AG08396 (cell line): ENCODE results near the gene KRT5.
"Not testable (repeated sequence)": the region's sequence is repeated elsewhere in the genome, so short reads cannot be mapped to it uniquely, and the experiment has no call there.

Source experiments
- DNase-seq: peaks from one replicate; pipeline ENCODE4 v3.0.0; 2012; ENCODE audit warnings: low spot score, mixed read lengths

KRT5 gene

DNA sequence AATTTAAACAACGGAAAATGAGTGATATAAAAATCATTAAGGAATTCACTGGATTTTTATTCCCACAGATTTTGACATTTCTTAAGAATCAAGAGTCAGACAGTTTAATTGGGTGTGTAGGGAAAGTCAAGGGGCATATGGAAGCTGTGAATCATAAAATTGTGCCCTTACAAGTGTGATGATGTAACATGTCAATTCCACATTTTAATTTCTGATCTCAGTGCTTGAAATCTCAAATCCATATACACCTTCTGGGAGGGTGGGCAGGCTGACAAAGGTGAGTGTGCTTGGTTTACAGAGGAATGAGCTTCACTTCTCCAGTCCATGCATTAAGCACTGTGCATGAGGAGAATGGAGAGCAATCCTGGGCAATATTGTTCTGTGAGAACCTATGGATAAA lies 26.1 kb downstream of the KRT5 start:
- no peak for DNase-seq

DNA sequence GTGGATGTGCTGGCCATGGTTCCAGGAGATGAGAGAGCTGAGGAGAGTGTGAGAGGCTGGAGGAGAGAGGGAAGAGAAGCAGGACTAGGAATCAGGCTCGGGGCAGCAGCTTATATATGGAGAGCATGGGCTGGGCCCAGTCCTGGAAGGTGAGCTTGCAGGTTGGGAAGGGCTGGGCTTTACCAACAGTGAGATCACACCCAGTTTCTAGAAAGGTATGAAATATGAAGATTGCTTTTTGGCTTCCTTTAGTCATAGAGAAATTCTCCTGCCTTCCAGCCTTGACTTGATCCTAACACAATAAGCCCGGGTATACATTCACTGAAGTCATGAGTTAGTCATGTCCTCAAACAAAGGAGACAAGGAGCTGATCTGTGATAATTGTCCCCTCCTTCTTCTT lies 27.0 kb downstream of the KRT5 start, which contains the start of gene KRT6A:
Gene KRT6A (minus strand): TSS at position 86 of the 400 bp plus-strand sequence. CDS start 69 bp downstream, at position 17.
- no peak for DNase-seq

DNA sequence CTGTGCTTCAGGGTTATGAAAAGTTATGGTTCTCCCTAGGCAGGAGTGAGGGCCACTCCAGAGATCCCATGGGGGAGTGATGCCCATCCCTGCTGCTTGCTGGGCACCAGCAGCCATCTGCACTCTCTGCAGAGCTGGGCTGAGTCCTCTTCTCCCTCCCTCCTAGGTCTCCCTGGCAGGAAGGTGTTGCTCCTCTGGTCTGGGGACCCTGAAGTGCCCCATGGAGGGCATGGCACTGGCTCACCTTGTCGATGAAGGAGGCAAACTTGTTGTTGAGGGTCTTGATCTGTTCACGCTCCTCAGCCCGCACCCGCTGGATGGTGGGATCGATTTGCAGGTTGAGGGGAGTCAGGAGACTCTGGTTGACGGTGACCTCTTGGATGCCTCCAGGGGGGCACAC lies 27.8 kb downstream of the KRT5 start:
- not testable (repeated sequence) for DNase-seq

- DNase-seq = not testable (repeated sequence)
Measured at GRCh38 chr12:52491495-52491894, 28.7 kb downstream of the KRT5 start.

DNA sequence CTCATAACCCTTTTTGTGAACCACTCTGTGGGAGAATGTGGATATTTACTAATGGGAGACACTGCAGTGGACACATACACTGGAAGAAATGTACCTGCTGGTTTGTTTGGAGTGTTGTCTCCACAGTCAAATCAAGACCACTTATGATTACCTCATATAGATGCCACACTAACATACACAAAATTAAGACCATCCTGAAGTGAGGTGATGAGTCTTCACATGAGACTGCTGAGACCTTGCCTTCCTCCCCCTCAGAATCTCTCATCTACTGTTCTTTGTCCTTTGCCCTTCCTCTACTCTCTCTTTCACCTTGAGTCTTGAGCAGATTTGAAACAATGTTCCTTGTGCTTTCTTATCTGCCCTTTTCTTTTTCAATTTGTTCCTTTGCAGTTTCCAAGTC lies 31.5 kb downstream of the KRT5 start:
- no peak for DNase-seq

- not testable (repeated sequence) for DNase-seq
Measured at GRCh38 chr12:52487744-52488443, 32.3 kb downstream of the KRT5 start.

GRCh38 chr12:52487211-52487610 lies 33.0 kb downstream of the KRT5 start:
- no peak for DNase-seq

DNA sequence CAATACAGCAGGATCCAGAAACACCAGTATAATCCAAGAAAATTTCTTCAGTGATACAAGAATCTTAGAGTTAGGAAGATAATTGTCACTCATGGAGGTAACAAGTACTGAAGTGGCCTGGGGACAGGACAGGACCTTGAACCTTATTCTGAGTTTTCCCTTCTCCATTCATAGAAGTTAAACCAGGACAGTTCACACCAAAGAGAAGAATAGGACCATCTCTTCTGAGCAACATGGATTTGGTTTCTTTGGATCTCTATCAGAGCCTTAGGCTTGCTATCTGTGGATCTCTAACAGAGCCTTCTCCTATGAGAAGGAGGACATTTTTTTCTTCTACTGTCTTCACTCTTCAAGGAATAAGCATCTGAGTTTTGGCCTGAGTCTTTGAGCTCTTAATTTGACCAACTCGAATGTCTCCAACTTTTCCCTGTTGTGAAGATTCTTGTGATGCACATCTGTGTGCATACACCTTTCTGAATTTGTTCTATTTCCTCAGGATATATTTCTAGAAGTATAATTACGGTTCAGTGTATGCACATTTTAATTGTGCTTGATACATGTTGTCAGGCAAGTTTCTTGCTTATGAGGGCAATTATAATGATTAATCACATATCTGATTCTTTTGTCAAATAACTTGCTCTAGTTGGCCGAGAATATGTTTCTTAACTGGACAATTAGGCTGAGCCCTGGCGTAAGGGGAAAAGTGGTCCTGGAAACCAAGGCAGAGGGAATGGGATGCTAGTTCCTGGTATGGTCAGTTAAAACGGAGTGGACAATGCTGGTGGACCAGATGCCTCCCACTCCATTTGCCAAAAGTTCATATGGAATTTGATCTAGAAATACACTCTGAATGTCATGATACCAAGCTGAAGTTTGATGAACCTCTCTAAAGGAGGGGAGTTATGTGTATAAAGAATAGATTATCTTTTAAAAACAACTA lies 33.8 kb downstream of the KRT5 start:
- no peak for DNase-seq

DNA sequence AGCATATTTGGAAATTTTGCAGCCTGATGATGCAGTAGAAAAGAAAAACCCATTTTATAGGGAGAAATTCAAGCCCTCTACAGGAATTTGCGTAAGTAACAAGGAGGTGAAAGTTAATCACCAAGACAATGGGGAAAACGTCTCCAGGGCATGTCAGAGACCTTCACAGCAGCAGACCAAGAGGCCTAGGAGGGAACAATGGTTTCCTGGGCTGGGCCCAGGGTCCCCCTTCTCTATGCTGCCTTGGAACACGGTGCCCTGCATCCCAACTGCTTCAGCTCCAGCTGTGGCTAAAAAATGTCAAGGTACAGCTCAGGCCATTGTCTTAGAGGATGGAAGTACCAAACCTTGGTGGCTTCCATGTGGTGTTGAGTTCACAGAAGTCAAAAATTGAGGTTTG lies 40.1 kb downstream of the KRT5 start:
- DNase-seq = no peak

DNA sequence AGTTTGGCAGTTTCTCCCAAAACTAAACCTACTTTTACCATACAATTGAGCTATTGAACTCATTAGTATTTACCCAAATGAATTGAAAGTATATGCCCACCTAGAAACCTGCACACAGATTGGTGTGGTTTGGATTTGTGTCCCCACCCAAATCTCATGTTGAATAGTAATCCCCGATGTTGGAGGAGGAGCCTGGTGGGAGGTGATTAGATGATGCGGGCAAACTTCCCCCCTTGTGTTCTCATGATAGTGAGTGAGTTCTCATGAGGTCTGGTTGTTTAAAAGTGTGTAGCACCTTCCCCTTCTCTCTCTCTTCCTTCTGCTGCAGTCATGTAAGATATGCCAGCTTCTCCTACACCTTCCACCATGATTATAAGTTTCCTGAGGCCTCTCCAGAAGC lies 42.5 kb downstream of the KRT5 start:
- DNase-seq = no peak

GRCh38 chr12:52474212-52474611 lies 46.0 kb downstream of the KRT5 start:
- no peak for DNase-seq

- DNase-seq = no peak
Measured at GRCh38 chr12:52473768-52474167, 46.4 kb downstream of the KRT5 start, which contains the start of gene KRT6C. TSS of gene KRT6C (minus strand) at chr12:52473805. CDS start at chr12:52473737, 68 bp downstream.

DNA sequence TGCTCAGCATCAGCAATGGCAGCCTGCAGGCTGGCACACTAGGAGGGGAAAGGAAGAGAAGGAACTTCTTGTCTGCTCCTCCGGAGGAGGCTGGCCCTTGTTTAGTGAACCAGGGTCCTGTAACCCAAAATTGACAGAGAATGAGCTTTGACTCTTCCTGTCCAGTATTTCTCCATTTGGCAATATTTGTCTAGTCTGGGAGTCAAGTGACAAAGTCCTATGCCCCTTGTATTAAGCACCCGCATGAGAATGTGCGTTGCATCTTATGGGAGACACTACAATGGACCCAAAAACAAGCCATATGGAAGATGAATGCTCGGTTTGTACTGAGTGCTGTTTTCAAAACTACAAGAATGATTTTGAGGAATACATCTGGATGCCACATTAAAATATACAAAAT lies 50.3 kb downstream of the KRT5 start:
- DNase-seq = no peak

DNA sequence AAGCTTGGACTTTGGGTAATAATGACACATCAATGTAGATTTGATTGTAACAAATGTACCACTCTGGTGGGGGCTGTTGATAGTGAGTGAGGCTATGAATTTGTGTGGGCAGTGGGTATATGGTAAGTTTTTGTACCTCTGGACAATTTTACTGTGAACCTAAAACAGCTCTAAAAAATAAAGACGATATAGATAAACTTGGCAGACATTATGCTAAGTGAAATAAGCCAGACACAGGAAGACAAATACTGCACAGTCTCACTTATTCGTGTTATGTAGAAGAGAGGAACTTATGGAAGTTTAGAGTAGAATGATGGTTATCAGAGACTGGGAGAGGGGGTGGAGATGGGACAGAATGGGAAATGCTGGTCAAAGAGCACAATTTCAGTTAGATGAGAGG lies 55.3 kb downstream of the KRT5 start:
- DNase-seq = no peak
